ENCODE data around the gene PEX16.
A peak's percentile ranks its signal among the peaks of the same experiment; 100 is the strongest.

Gene PEX16

GRCh38 chr11:45930951-45931570 is 13.4 kb upstream of the PEX16 start:
- DNase-seq: no peak

DNA sequence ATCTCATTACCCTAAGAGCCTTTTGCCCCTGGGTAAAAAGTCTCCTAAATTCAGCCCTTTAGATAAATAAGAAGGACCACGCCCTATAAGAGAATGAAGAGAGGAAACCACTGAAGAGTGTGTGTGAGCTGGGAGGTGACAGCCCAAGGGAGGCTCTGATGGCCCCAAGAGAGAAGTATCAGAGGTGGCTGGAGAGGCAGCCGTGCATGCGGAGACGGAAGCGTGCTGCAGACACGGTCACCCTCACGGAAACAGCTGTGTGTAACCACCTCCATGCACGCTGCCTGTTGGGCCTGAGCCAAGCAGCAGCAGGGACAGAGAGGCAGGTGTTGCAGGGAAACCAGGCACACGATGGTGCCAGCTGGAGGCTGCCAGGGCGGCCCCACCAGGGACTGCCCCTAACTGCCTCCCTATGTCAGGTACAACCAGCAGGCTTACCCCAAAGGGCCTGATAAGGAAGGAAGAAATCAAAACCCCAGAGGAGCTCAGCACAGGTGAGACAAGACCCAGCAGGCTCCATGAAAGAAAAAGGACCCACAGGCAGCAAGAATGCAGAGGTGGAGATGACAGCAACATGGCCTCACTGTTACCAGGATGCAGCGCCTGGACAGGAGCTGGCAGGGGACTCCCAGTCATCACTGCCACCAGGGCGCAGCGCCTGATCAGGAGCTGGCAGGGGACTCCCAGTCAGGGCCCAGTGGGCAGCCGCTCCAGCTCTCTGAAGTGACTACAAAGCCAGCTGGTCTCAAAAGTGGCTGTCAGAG is 12.5 kb upstream of the PEX16 start:
- no peak for DNase-seq

GRCh38 chr11:45929486-45930030 is 11.9 kb upstream of the PEX16 start:
- DNase-seq: no peak

DNA sequence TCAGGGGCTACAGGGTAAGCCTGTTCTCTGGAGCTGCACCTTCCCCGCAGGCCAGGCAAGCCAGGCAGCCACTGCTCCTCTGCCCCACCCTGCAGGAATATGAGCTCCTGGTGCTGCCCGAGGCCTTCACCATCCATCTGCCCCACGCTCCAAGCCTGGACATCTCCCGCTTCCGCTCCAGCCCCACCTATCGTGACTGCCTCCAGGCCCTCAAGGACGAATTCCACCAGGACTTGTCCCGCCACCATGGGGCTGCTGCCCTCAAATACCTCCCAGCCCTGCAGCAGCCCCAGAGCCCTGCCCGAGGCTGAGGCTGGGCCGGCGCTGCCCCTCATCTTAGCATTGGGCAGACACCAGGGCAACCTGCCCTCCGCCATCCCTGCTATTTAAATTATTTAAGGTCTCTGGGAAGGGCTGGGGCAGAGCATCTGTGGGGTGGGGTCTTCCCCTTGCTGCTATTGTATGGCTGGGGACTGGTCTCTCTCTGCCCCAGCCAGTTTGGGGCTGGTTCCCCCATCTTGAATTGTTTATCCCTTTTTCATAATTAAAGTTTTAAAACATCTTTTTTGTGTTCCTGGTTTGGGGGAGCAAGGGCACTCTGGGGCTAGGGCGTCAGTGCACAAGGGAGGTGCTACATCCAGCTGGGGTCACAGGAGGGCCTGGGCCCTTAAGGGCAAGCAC is 11.0 kb upstream of the PEX16 start:
- no peak for DNase-seq

- DNase-seq: no peak
These were observed 10.2 kb upstream of the PEX16 start for GRCh38 chr11:45927684-45928413.

DNA sequence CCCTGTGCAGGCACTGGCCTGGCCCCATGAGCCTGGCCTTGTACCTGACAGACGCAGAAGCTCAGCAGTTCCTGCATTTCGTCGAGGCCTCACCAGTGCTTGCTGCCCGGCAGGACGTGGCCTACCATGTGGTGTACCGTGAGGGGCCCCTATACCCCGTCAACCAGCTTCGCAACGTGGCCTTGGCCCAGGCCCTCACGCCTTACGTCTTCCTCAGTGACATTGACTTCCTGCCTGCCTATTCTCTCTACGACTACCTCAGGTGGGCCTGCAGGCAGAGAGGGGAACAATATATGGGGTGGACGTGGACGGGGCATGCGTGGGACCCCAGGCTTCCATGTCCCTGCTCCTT is 9.6 kb upstream of the PEX16 start:
- DNase-seq: no peak

- no peak for DNase-seq
These were observed 9.1 kb upstream of the PEX16 start for GRCh38 chr11:45926536-45927331.

- DNase-seq: no peak
These were observed 8.3 kb upstream of the PEX16 start for GRCh38 chr11:45926001-45926401.

DNA sequence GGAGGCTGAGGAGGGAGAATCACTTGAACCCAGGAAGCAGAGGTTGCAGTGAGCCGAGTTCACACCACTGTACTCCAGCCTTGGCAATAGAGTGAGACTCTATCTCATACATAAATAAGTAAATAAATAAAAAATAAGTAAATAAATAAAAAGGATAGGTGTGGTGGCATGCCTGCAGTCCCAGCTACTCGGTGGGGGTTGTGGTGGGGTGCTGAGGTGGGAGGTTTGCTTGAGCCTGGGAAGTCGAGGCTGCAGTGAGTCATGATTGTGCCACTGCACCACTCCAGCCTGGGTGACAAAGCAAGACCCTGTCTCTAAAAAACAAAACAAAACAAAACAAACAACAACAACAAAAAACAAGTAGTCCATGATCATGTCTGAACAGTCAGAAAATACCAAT is 7.9 kb upstream of the PEX16 start:
- no peak for DNase-seq

- no peak for DNase-seq
These were observed 7.2 kb upstream of the PEX16 start for GRCh38 chr11:45924927-45925326.

DNA sequence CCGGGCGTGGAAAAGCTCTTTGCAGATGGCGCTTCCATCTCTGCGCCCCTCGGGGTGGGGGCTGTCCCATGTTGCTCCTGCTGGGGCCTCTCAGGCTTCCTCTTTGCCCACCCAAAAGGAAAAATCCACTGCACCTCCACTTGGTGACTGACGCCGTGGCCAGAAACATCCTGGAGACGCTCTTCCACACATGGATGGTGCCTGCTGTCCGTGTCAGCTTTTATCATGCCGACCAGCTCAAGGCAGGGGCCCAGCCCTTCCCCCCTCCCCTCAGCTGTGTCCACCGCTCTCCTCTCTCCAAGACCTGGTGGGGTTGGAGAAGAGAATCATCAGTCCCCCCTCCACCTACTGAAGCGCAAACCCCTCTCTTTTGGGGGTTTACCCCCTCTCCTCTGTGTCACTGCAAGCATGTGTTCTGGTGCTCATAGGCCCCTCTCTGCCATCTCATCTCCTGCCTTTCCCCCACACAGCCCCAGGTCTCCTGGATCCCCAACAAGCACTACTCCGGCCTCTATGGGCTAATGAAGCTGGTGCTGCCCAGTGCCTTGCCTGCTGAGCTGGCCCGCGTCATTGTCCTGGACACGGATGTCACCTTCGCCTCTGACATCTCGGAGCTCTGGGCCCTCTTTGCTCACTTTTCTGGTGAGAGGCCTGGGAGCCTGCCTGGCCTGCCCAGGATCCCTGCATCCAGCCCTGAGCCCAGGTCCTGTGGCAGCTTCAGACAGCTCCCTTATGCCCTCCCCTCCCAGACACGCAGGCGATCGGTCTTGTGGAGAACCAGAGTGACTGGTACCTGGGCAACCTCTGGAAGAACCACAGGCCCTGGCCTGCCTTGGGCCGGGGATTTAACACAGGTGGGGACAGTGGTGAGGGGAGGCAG is 6.6 kb upstream of the PEX16 start:
- no peak for DNase-seq

- DNase-seq: no peak
These were observed 4.9 kb upstream of the PEX16 start, which contains the start of gene LARGE2 for GRCh38 chr11:45922425-45923082. LARGE2 (plus strand) TSS chr11:45922656; CDS start chr11:45922883, 227 bp downstream.

DNA sequence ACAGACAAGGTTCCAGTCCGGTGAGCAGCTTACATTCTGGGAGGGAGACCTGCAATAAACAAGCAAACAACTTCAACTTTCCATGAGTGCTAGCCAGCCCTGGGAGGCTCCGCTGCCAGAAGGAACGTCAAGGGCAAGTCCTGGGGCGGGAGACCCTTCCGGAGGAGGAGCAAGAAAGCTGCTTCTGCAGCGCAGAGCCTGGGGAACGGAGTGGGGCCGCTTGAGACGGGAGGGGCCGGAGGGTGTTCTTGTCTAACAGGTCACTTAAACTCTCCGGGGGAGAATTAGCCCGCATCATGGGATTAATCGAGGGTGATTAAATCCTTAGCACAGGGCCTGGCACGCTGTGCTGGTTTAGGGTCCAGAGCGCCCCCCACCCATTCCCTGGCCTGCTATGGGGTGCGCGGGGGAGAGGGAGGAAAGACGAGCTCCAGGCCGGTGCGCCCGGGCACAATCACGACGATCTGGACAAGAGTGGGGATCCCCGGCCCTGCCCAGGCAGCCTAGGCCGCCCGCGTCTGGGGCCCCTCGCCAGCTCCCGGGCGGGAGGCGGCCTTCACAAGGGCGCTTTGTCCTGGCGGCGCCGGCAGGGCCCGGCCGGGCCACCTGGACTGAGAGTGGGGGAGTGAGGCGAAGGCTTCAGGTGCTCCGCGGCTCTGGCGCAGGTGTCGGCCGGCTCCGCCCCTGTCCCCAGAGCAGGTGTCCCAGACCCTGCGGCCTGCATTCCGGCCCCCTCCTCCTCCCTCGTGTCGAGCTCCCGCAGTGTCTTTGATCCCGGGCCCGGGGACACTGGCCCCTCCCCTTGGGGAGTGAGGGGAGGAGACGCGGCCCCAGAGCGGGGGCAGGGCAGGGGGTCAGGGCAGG is 4.1 kb upstream of the PEX16 start:
- no peak for DNase-seq

- no peak for DNase-seq
These were observed 3.1 kb upstream of the PEX16 start for GRCh38 chr11:45920531-45921477.

GRCh38 chr11:45919806-45920530 is 2.3 kb upstream of the PEX16 start:
- DNase-seq: no peak

GRCh38 chr11:45918962-45919675 is 1.4 kb upstream of the PEX16 start:
- no peak for DNase-seq

DNA sequence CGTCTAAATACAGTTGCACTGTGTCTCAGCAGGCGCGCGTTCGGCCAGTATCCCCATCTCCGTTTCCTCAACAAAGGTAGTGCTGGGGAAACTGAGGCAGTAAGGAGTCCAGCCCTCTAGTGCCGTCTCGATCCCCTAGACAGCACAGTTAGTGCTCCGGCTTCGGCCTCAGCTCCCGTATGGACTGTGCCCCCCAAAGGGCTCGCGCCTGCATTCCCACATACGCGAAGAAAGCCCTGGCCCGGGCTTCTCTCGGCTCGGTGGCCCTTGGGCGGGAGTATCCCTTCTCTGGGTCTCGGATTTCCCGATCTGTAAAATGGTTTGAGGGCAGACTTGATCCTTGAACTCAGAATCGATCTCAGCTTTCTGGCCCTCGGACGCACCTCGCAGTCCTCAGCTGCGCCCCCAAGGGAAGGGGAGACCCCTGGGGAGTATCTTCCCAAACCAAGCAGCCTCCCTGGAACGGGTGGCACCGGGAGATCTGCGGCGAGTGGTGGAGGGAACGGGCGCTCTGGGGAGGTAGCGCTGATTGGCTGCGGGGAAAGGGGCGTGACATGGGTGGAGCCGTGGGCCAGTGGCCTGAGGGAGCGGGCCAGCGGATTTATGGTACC is 759 bp upstream of the PEX16 start:
- peak in 2 of 4 experiments; percentile 23 to 46 for DNase-seq

Measured in activated CD4-positive, CD25-positive, alpha-beta regulatory T cell (primary cell).